HepG2 (cell line): ENCODE results near the gene CDC14A. TPM values are rescaled to one million over a fixed set of nuclear protein-coding genes. Genes with fewer than 3 reads are reported as not detected.

Source experiments
- ATAC-seq: fragments of 200-7000 bp; cut with Tn5 transposase; 3 replicates; pipeline ENCODE4 v1.9.1; 2020; ENCODE audit warnings: mild to moderate bottlenecking, moderate library complexity
- BruUV-seq: library from RNA; stranded (reverse); fragments of 400-500 nt; replicated peaks from 2 replicates; lab custom pipeline; 2021; lab: Mats Ljungman, UMichigan
- CTCF ChIA-PET: fragments of 300-600 bp; formaldehyde crosslinking; extraction: SDS; loops from one replicate; lab custom pipeline; 2021; ENCODE audit warnings: low total read pairs, inconsistent platforms, low intra/inter-chr PET ratio; lab: Yijun Ruan, JAX
- POLR2A ChIA-PET: fragments of 350-600 bp; sonication (Branson Sonifier 250); formaldehyde crosslinking; loops from one replicate; lab custom pipeline; 2020; ENCODE audit warnings: antibody characterized with exemption, inconsistent platforms; lab: Yijun Ruan, JAX
- DNase-seq: peaks from one replicate; pipeline ENCODE4 v3.0.0-alpha.2; 2015; ENCODE audit warnings: low spot score
- FAIRE-seq: peaks from 3 replicates; lab custom pipeline; 2011; peaks lifted over from hg19 to GRCh38; lab: Jason Lieb, UNC
- H2AFZ ChIP-seq: one replicate; pipeline ENCODE4 v1.6.1; 2011; ENCODE audit warnings: low read length, inconsistent platforms
- H3K27ac ChIP-seq: fragments of 300-600 bp; 3 replicates; pipeline ENCODE4 v1.8.0; 2011; ENCODE audit warnings: mixed run types, mild to moderate bottlenecking, mixed read lengths, low read length, inconsistent platforms; ENCODE audit not compliant: insufficient read depth; ENCODE audit errors: extremely low read length
- H3K27me3 ChIP-seq, 2 experiments: fragments of 200-600 bp in 1 of 2; 2 replicates in 1 of 2; 3 replicates in 1 of 2; pipeline versions ENCODE4 v1.6.0 to v1.8.0; 2011; ENCODE audit warnings: low read length in 2 of 2, mild to moderate bottlenecking in 2 of 2, moderate library complexity in 2 of 2, inconsistent platforms in 1 of 2; ENCODE audit not compliant: insufficient read depth in 2 of 2, control insufficient read depth in 1 of 2
- H3K36me3 ChIP-seq, 2 experiments: fragments of 200-600 bp in 1 of 2; replicated peaks in 1 of 2; 2 replicates in 1 of 2; 3 replicates in 1 of 2; pipeline versions ENCODE4 v1.5.1 to v1.8.0; 2011; ENCODE audit warnings: low read length in 2 of 2, inconsistent platforms in 1 of 2; ENCODE audit not compliant: insufficient read depth in 2 of 2, control insufficient read depth in 1 of 2
- H3K4me1 ChIP-seq: 2 replicates; pipeline ENCODE4 v1.5.1; 2012; ENCODE audit warnings: low read length, inconsistent platforms; ENCODE audit not compliant: insufficient read depth
- H3K4me2 ChIP-seq: 2 replicates; pipeline ENCODE4 v1.6.0; 2011; ENCODE audit warnings: low read depth, low read length, inconsistent platforms
- H3K4me3 ChIP-seq, 3 experiments: fragments of 200-600 bp in 1 of 3; sonication (generic), shearing (Covaris generic) in 1 of 3; replicated peaks in 1 of 3; 2 replicates each; pipeline ENCODE4 v1.5.1; 2011 to 2016; ENCODE audit warnings: low read length in 3 of 3, inconsistent platforms in 2 of 3, low read depth in 2 of 3, mild to moderate bottlenecking in 2 of 3, control low read depth in 1 of 3, mixed read lengths in 1 of 3; ENCODE audit not compliant: insufficient read depth in 1 of 3
- H3K79me2 ChIP-seq: one replicate; pipeline ENCODE4 v1.6.1; 2011; ENCODE audit warnings: low read length, inconsistent platforms; ENCODE audit not compliant: insufficient read depth
- H3K9ac ChIP-seq: 2 replicates; pipeline ENCODE4 v1.6.0; 2011; ENCODE audit warnings: mild to moderate bottlenecking, low read depth, low read length, inconsistent platforms; ENCODE audit not compliant: insufficient read depth
- H3K9me3 ChIP-seq: 2 replicates; pipeline ENCODE4 v1.5.1; 2012; ENCODE audit warnings: mild to moderate bottlenecking, low read length
- H4K20me1 ChIP-seq: 2 replicates; pipeline ENCODE4 v1.6.0; 2011; ENCODE audit warnings: inconsistent platforms, mild to moderate bottlenecking, low read length, moderate library complexity; ENCODE audit not compliant: insufficient read depth
- DNMT1 ChIP-seq: sonication (generic); formaldehyde crosslinking; IDR thresholded peaks from 2 replicates; pipeline ENCODE4 v1.5.1; 2020; ENCODE audit warnings: mild to moderate bottlenecking, missing genetic modification reagents
- FOSL2 ChIP-seq: sonication (generic); formaldehyde crosslinking; IDR thresholded peaks from 2 replicates; pipeline ENCODE4 v1.4.0; 2020; ENCODE audit warnings: missing genetic modification reagents
- HDAC2 ChIP-seq: sonication (generic); formaldehyde crosslinking; IDR thresholded peaks from 2 replicates; pipeline ENCODE4 v1.4.0; 2020; ENCODE audit warnings: missing genetic modification reagents
- NR2F1 ChIP-seq, 2 experiments: fragments of 450-650 bp in 1 of 2; formaldehyde crosslinking in 1 of 2; IDR thresholded peaks; 2 replicates each; pipeline versions ENCODE4 v1.5.0 to v1.6.1; 2016 to 2020; ENCODE audit warnings: mild to moderate bottlenecking in 1 of 2, missing compliant biosample characterization in 1 of 2, missing genetic modification reagents in 1 of 2, moderate library complexity in 1 of 2
- NR2F6 ChIP-seq, 2 experiments: IDR thresholded peaks; 2 replicates each; pipeline ENCODE4 v1.6.1; 2016; ENCODE audit warnings: antibody characterized with exemption in 1 of 2, mild to moderate bottlenecking in 1 of 2
- RARA ChIP-seq: IDR thresholded peaks from 2 replicates; pipeline ENCODE4 v1.6.1; 2016; ENCODE audit warnings: missing genetic modification reagents, missing compliant biosample characterization
- SOX13 ChIP-seq, 3 experiments: fragments of 450-650 bp in 1 of 3; sonication (generic) in 1 of 3; formaldehyde crosslinking in 1 of 3; IDR thresholded peaks in 2 of 3; conservative IDR thresholded peaks in 1 of 3; 2 replicates each; pipeline versions ENCODE4 v1.5.0 to v1.6.1; 2016 to 2020; ENCODE audit warnings: antibody characterized with exemption in 1 of 3, mild to moderate bottlenecking in 1 of 3, missing compliant biosample characterization in 1 of 3, missing genetic modification reagents in 1 of 3, moderate library complexity in 1 of 3
- SSRP1 ChIP-seq: IDR thresholded peaks from 2 replicates; pipeline ENCODE4 v1.6.1; 2016; ENCODE audit warnings: control low read depth
- TARDBP ChIP-seq: sonication (generic); formaldehyde crosslinking; IDR thresholded peaks from 2 replicates; pipeline ENCODE4 v1.8.0; 2022; ENCODE audit warnings: mild to moderate bottlenecking, missing genetic modification reagents
- TIGD3 ChIP-seq: sonication (generic); formaldehyde crosslinking; IDR thresholded peaks from 2 replicates; pipeline ENCODE4 v1.5.1; 2020; ENCODE audit warnings: mild to moderate bottlenecking, missing genetic modification reagents, borderline replicate concordance
- ZNF232 ChIP-seq: sonication (generic); formaldehyde crosslinking; IDR thresholded peaks from 2 replicates; pipeline ENCODE4 v1.4.0; 2020; ENCODE audit warnings: missing genetic modification reagents, borderline replicate concordance
- ZNF317 ChIP-seq: sonication (generic); formaldehyde crosslinking; IDR thresholded peaks from 2 replicates; pipeline ENCODE4 v1.5.0; 2020; ENCODE audit warnings: mild to moderate bottlenecking, missing genetic modification reagents
- WGBS: methylation state at CpG from one replicate; pipeline ENCODE4 v1.1.6; 2017; ENCODE audit warnings: low lambda C conversion rate; 5-methylcytosine and 5-hydroxymethylcytosine counted together
- in situ Hi-C: cut with HindIII; loops from 2 replicates; pipeline ENCODE4 v1.10.0; 2017; ENCODE audit warnings: low pct_unique_long_range_greater_than_20kb; ENCODE audit not compliant: extremely low pct_ligation_motif_present
- intact Hi-C: fragments of 100-400 bp; cut with micrococcal nuclease; formaldehyde crosslinking; loops from one replicate; pipeline ENCODE4 v1.10.0; 2022; ENCODE audit not compliant: unreplicated experiment
- polyA plus RNA-seq, 8 experiments: library from polyadenylated mRNA; depleted of rRNA in 3 of 8; stranded (reverse) in 7 of 8; unstranded in 1 of 8; fragments of >200 nt; fragmentation: Illumina TruSeq in 4 of 8; extraction: Trizol in 4 of 8; gene quantifications; 2 replicates each; pipeline versions ENCODE4 v1.2.1 to v1.2.3, GENCODE V29; 2011 to 2016; ENCODE audit warnings: low read depth in 4 of 8, missing spikeins in 1 of 8, mixed read lengths in 1 of 8; ENCODE audit not compliant: insufficient read depth in 1 of 8
- total RNA-seq, 5 experiments: library from RNA; depleted of rRNA; stranded (reverse); fragments of >200 nt; fragmentation: Illumina TruSeq; extraction: Trizol; gene quantifications; 2 replicates each; pipeline ENCODE4 v1.2.3, GENCODE V29; 2016; ENCODE audit warnings: low read depth in 1 of 5
- TF ChIP-seq, protein P1 (sequence below): sonication (generic); formaldehyde crosslinking; IDR thresholded peaks from 2 replicates; pipeline ENCODE4 v1.4.0; 2020; ENCODE audit warnings: mild to moderate bottlenecking, missing genetic modification reagents
- TF ChIP-seq, protein P2 (sequence below): sonication (generic); formaldehyde crosslinking; IDR thresholded peaks from 2 replicates; pipeline ENCODE4 v1.4.0; 2020; ENCODE audit warnings: missing genetic modification reagents, mild to moderate bottlenecking, borderline replicate concordance
- TF ChIP-seq, protein P3 (sequence below): IDR thresholded peaks from 2 replicates; pipeline ENCODE4 v1.6.1; 2016; ENCODE audit warnings: low read depth

The CDC14A gene
- total and polyA plus RNA-seq, 2 of the 13 experiments (the other 11 are each of a cell fraction or from before 2014, with no cell fraction given): 2.8 to 4.9 TPM

- FAIRE-seq (no peak), ATAC-seq (peak; percentile 86), DNase-seq (no peak)
- no peaks in the 10 kb centered on the region for H3K9me3 ChIP-seq
- BruUV-seq: no TSS peak
- H3K79me2 ChIP-seq: no peaks in the 10 kb centered on the region
- ChIA-PET CTCF (no interaction called here), POLR2A (interaction anchor here (1.0 kb wide), 1 partner anchor 57 kb away, joined by 4 read pairs; the partner anchor contains the start of gene DBT)
- peaks cover 17% of the 10 kb centered on the region for H3K4me1 ChIP-seq
- no peak overlapping the region for H3K9ac ChIP-seq
- no peaks in the 10 kb centered on the region for H4K20me1 ChIP-seq
- in situ Hi-C loops (no loop called here), intact Hi-C loops (no loop called here)
- H3K4me2 ChIP-seq: peak overlapping the region; percentile 51
- H3K4me3 ChIP-seq: no peak overlapping the region
- no peak overlapping the region for H3K27ac ChIP-seq
- H3K36me3 ChIP-seq: no peaks in the 10 kb centered on the region
- 0% methylated on average over 2 of the region's 2 CpGs for WGBS
- H2AFZ ChIP-seq: no peak overlapping the region
- H3K27me3 ChIP-seq: no peaks in the 10 kb centered on the region
- TF ChIP-seq FOSL2 (CRISPR knock-in tag) (no peak), ZNF232 (no peak), SSRP1 (CRISPR knock-in tag) (no peak), TIGD3 (CRISPR knock-in tag) (no peak), TARDBP (CRISPR knock-in tag) (no peak), NR2F6 (IDR thresholded peaks at IDR 0.05) (0 out of 2 replicates have a peak, but pooled peaks have one; percentile 10), NR2F6 (CRISPR knock-in tag; IDR thresholded peaks at IDR 0.05) (peak; percentile 39; the same call in 1 of the 2 replicates), ZNF317 (CRISPR knock-in tag) (no peak), RARA (0 out of 2 replicates have a peak, but pooled peaks have one; percentile 27), NR2F1 (CRISPR knock-in tag; IDR thresholded peaks at IDR 0.05) (0 out of 4 replicates have a peak, but pooled peaks of 1 of the 2 experiments have one; percentile 14), SOX13 (IDR thresholded peaks at IDR 0.05) (no peak), SOX13 (CRISPR knock-in tag; conservative IDR thresholded peaks at IDR 0.05 in 1 of 2, IDR thresholded peaks at IDR 0.05 in 1 of 2) (no peak), HDAC2 (no peak), DNMT1 (CRISPR knock-in tag) (no peak)
- TF ChIP-seq, protein P1, sequence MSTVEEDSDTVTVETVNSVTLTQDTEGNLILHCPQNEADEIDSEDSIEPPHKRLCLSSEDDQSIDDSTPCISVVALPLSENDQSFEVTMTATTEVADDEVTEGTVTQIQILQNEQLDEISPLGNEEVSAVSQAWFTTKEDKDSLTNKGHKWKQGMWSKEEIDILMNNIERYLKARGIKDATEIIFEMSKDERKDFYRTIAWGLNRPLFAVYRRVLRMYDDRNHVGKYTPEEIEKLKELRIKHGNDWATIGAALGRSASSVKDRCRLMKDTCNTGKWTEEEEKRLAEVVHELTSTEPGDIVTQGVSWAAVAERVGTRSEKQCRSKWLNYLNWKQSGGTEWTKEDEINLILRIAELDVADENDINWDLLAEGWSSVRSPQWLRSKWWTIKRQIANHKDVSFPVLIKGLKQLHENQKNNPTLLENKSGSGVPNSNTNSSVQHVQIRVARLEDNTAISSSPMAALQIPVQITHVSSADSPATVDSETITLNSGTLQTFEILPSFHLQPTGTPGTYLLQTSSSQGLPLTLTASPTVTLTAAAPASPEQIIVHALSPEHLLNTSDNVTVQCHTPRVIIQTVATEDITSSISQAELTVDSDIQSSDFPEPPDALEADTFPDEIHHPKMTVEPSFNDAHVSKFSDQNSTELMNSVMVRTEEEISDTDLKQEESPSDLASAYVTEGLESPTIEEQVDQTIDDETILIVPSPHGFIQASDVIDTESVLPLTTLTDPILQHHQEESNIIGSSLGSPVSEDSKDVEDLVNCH (CRISPR knock-in tag): no peak
- TF ChIP-seq, protein P2, sequence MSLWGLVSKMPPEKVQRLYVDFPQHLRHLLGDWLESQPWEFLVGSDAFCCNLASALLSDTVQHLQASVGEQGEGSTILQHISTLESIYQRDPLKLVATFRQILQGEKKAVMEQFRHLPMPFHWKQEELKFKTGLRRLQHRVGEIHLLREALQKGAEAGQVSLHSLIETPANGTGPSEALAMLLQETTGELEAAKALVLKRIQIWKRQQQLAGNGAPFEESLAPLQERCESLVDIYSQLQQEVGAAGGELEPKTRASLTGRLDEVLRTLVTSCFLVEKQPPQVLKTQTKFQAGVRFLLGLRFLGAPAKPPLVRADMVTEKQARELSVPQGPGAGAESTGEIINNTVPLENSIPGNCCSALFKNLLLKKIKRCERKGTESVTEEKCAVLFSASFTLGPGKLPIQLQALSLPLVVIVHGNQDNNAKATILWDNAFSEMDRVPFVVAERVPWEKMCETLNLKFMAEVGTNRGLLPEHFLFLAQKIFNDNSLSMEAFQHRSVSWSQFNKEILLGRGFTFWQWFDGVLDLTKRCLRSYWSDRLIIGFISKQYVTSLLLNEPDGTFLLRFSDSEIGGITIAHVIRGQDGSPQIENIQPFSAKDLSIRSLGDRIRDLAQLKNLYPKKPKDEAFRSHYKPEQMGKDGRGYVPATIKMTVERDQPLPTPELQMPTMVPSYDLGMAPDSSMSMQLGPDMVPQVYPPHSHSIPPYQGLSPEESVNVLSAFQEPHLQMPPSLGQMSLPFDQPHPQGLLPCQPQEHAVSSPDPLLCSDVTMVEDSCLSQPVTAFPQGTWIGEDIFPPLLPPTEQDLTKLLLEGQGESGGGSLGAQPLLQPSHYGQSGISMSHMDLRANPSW: no peak
- TF ChIP-seq, protein P3, sequence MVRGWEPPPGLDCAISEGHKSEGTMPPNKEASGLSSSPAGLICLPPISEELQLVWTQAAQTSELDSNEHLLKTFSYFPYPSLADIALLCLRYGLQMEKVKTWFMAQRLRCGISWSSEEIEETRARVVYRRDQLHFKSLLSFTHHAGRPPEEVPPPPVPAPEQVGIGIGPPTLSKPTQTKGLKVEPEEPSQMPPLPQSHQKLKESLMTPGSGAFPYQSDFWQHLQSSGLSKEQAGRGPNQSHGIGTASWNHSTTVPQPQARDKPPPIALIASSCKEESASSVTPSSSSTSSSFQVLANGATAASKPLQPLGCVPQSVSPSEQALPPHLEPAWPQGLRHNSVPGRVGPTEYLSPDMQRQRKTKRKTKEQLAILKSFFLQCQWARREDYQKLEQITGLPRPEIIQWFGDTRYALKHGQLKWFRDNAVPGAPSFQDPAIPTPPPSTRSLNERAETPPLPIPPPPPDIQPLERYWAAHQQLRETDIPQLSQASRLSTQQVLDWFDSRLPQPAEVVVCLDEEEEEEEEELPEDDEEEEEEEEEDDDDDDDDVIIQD (CRISPR knock-in tag): peak; percentile 62; the same call in 1 of the 2 replicates
Measured at GRCh38 chr1:100306735-100307313, 45.5 kb upstream of the CDC14A start.
